ENCODE data around the gene ENTREP3. TPM values are rescaled to one million over a fixed set of nuclear protein-coding genes. Genes with fewer than 3 reads are reported as not detected.

The ENTREP3 gene
- total RNA-seq, 4 donors from 2014 or later: 22.7 to 42.0 (median 26.6) TPM

- H3K4me1 ChIP-seq: peaks cover 0 to 24% (median 6%) of the 10 kb centered on the region in 4 donors
- no peak overlapping the region for H3K4me3 ChIP-seq
- DNase-seq (ENCODE audit: low spot score in 2 of 2): no peak
- no peak for TF ChIP-seq POLR2A (IDR thresholded peaks at IDR 0.05)
- TF ChIP-seq EP300 (IDR thresholded peaks at IDR 0.05): no peak
- TF ChIP-seq CTCF (IDR thresholded peaks at IDR 0.05): no peak
- no peaks in the 10 kb centered on the region for H3K27me3 ChIP-seq
- WGBS, 2 donors: 83 to 91% methylated on average over 4 of the region's 4 CpGs
- H3K36me3 ChIP-seq: peaks cover 0 to 90% (median under 1%) of the 10 kb centered on the region in 3 donors
- no peaks in the 10 kb centered on the region for H3K9me3 ChIP-seq
- no peak overlapping the region for H3K27ac ChIP-seq
Observed at GRCh38 chr1:155199792-155200191, 55.5 kb downstream of the ENTREP3 start.

- Histone ChIP-seq H3K36me3 (peaks cover 0 to 79% (median 0%) of the 10 kb centered on the region in 3 donors), H3K27ac (no peak overlapping the region), H3K27me3 (no peaks in the 10 kb centered on the region), H3K9me3 (no peaks in the 10 kb centered on the region), H3K4me1 (peaks cover 0 to 33% (median 9%) of the 10 kb centered on the region in 4 donors), H3K4me3 (no peak overlapping the region)
- no peak for DNase-seq (ENCODE audit: low spot score in 2 of 2)
- WGBS, 2 donors: 93 to 96% methylated on average over 3 of the region's 3 CpGs
- TF ChIP-seq EP300 (IDR thresholded peaks at IDR 0.05) (no peak), CTCF (IDR thresholded peaks at IDR 0.05) (no peak), POLR2A (IDR thresholded peaks at IDR 0.05) (no peak)
Observed at GRCh38 chr1:155198547-155198906, 56.8 kb downstream of the ENTREP3 start.

- H3K36me3 ChIP-seq: peaks cover 0 to 74% (median 0%) of the 10 kb centered on the region in 3 donors
- TF ChIP-seq POLR2A (IDR thresholded peaks at IDR 0.05): no peak
- TF ChIP-seq EP300 (IDR thresholded peaks at IDR 0.05): no peak
- no peak for TF ChIP-seq CTCF (IDR thresholded peaks at IDR 0.05)
- DNase-seq (ENCODE audit: low spot score in 2 of 2): no peak
- H3K27ac ChIP-seq: no peak overlapping the region
- H3K9me3 ChIP-seq: no peaks in the 10 kb centered on the region
- H3K27me3 ChIP-seq: no peaks in the 10 kb centered on the region
- WGBS, 2 donors: 93 to 95% methylated on average over 14 to 15 of the region's 15 CpGs
- no peak overlapping the region for H3K4me3 ChIP-seq
- H3K4me1 ChIP-seq: peaks cover 0 to 38% (median 12%) of the 10 kb centered on the region in 4 donors
Observed at GRCh38 chr1:155197901-155198546, 57.3 kb downstream of the ENTREP3 start.

Other genes starting within 250 kb of the ENTREP3 start
- 1 to 10 TPM in 3 of 4 donors, under 1 TPM in 1; 0.90 to 4.2 (median 1.7) TPM for gene DCST2, start 221.7 kb downstream of the ENTREP3 start, total RNA-seq
- 1 to 10 TPM in 1 of 4 donors, under 1 TPM in 2, not detected in 1; 0.21 to 3.5 (median 0.90) TPM for gene DCST1, start 221.7 kb downstream of the ENTREP3 start, total RNA-seq
- 100 to 1,000 TPM; 111 to 202 (median 168) TPM for gene ADAM15, start 204.2 kb downstream of the ENTREP3 start, total RNA-seq
- gene EFNA4, start 191.7 kb downstream of the ENTREP3 start, total RNA-seq: 1 to 10 TPM in 3 of 4 donors, under 1 TPM in 1; 0.87 to 4.2 (median 1.8) TPM
- 1 to 10 TPM in 2 of 4 donors, under 1 TPM in 1, not detected in 1; 0.63 to 1.2 (median 1.2) TPM for gene EFNA3, start 176.6 kb downstream of the ENTREP3 start, total RNA-seq
- 10 to 100 TPM; 27.4 to 41.4 (median 34.0) TPM for gene EFNA1, start 127.6 kb downstream of the ENTREP3 start, total RNA-seq
- gene SLC50A1, start 119.6 kb downstream of the ENTREP3 start, total RNA-seq: 10 to 100 TPM in 3 of 4 donors, 1 to 10 TPM in 1; 5.7 to 33.9 (median 14.9) TPM
- gene DPM3, start 115.0 kb downstream of the ENTREP3 start, total RNA-seq: 100 to 1,000 TPM in 2 of 4 donors, 10 to 100 TPM in 2; 74.7 to 115 (median 95.6) TPM
- gene KRTCAP2, start 82.2 kb downstream of the ENTREP3 start, total RNA-seq: 100 to 1,000 TPM; 102 to 167 (median 146) TPM
- gene TRIM46, start 81.6 kb downstream of the ENTREP3 start, total RNA-seq: 10 to 100 TPM in 2 of 4 donors, 1 to 10 TPM in 2; 6.0 to 20.4 (median 12.7) TPM
- gene THBS3, start 47.6 kb downstream of the ENTREP3 start, total RNA-seq: 100 to 1,000 TPM in 1 of 4 donors, 10 to 100 TPM in 3; 33.9 to 119 (median 52.6) TPM
- gene MTX1, start 46.8 kb downstream of the ENTREP3 start, total RNA-seq: 10 to 100 TPM; 30.1 to 50.7 (median 35.3) TPM
- 10 to 100 TPM; 54.5 to 91.1 (median 65.2) TPM for gene SCAMP3, start 6.9 kb upstream of the ENTREP3 start, total RNA-seq
- 10 to 100 TPM; 41.0 to 70.6 (median 52.3) TPM for gene CLK2, start 18.0 kb upstream of the ENTREP3 start, total RNA-seq
- 1 to 10 TPM; 1.7 to 2.7 (median 2.4) TPM for gene HCN3, start 22.0 kb upstream of the ENTREP3 start, total RNA-seq
- gene PKLR, start 46.0 kb upstream of the ENTREP3 start, total RNA-seq: under 1 TPM in 3 of 4 donors, not detected in 1; 0.20 to 0.66 (median 0.21) TPM
- 100 to 1,000 TPM in 3 of 4 donors, 10 to 100 TPM in 1; 88.2 to 143 (median 125) TPM for gene FDPS, start 53.4 kb upstream of the ENTREP3 start, total RNA-seq
- gene RUSC1, start 65.4 kb upstream of the ENTREP3 start, total RNA-seq: 10 to 100 TPM; 22.2 to 36.0 (median 26.5) TPM